ENCODE measurements around the gene ZNF766. TPM values are rescaled to one million over a fixed set of nuclear protein-coding genes. Genes with fewer than 3 reads are reported as not detected.

The ZNF766 gene
- total RNA-seq, 1 experiment from 2014 or later, result 17.9 TPM

- no peaks in the 10 kb centered on the region for H4K20me1 ChIP-seq (ENCODE audit: insufficient read depth)
- no peaks in the 10 kb centered on the region for H3K27me3 ChIP-seq (ENCODE audit: insufficient read depth, low read length)
- no peak overlapping the region for H3K4me3 ChIP-seq (replicated peaks in 1 of 2; ENCODE audit: low read depth in 1 of 2, low read length in 2 of 2)
- H3K4me2 ChIP-seq (ENCODE audit: low read length), result no peak overlapping the region
- TF ChIP-seq YY1 (IDR thresholded peaks at IDR 0.05; ENCODE audit: extremely low read depth, insufficient replicate concordance, low read depth, low read length) (no peak), FOSL1 (IDR thresholded peaks at IDR 0.05; ENCODE audit: low read depth) (no peak), EZH2phosphoT487 (IDR thresholded peaks at IDR 0.05; ENCODE audit: borderline replicate concordance) (no peak)
- H3K9me2 ChIP-seq (ENCODE audit: insufficient read depth), result no peaks in the 10 kb centered on the region
- no peak overlapping the region for H2AFZ ChIP-seq (ENCODE audit: low read depth, low read length, poor library complexity, severe bottlenecking)
- ChIA-PET CTCF (no interaction called here), POLR2A (no interaction called here), RAD21 (ENCODE audit: low non-redundant PET in 1 of 2, low total read pairs in 2 of 2, uncharacterized antibody in 2 of 2, unreplicated experiment in 2 of 2) (no interaction called here)
- no peak overlapping the region for H3K9ac ChIP-seq (ENCODE audit: low read length)
- H3K9me3 ChIP-seq (ENCODE audit: control insufficient read depth in 1 of 2, insufficient read depth in 1 of 2, low read depth in 1 of 2, low read length in 2 of 2), result no peaks in the 10 kb centered on the region
- H3K4me1 ChIP-seq (ENCODE audit: control insufficient read depth in 1 of 2, insufficient read depth in 2 of 2, low read length in 2 of 2), result no peaks in the 10 kb centered on the region
- ATAC-seq, result no peak
- BruUV-seq (replicated peaks), result no TSS peak
- intact Hi-C loops (cut with micrococcal nuclease), result no loop called here
- H3K27ac ChIP-seq (ENCODE audit: low read depth, low read length), result no peak overlapping the region
- DNase-seq (ENCODE audit: low read depth, low spot score), result no peak
- H3K79me2 ChIP-seq (ENCODE audit: insufficient read depth, low read length), result no peaks in the 10 kb centered on the region
- peaks cover 36 to 47% of the 10 kb centered on the region in 2 experiments; a peak in 3 of 4 replicates for H3K36me3 ChIP-seq (ENCODE audit: control insufficient read depth in 1 of 2, insufficient read depth in 2 of 2, low read length in 2 of 2)
Observed at GRCh38 chr19:52227980-52228379, 41.4 kb upstream of the ZNF766 start.

DNA sequence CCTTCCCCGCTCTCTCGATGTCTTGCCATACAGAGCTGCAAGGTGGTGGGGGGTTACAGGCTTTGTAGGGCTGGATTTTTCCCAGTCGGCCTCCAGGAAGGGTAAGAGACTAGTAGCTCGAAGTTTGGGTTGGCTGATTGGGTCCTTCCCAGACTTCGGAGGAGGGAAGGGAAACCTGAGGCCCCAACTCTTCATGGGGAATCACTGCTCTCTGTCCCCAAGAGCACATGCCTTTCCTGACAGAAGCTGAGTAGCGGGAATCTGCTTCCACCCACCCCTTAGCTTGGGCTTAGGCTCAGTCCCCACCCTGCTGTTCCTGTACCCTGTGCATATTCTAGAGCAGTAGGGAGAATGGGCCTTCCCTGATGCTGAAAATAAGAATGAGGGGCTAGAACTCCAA lies 39.9 kb upstream of the ZNF766 start:
- ATAC-seq, result peak; percentile 22; the same call in 1 of the 2 replicates
- DNase-seq (ENCODE audit: low read depth, low spot score), result no peak
- H3K4me2 ChIP-seq (ENCODE audit: low read length), result no peak overlapping the region
- no peak overlapping the region for H2AFZ ChIP-seq (ENCODE audit: low read depth, low read length, poor library complexity, severe bottlenecking)
- CTCF ChIA-PET, result no interaction called here
- no peak overlapping the region for H3K4me3 ChIP-seq (replicated peaks in 1 of 2; ENCODE audit: low read depth in 1 of 2, low read length in 2 of 2)
- no peaks in the 10 kb centered on the region for H3K4me1 ChIP-seq (ENCODE audit: control insufficient read depth in 1 of 2, insufficient read depth in 2 of 2, low read length in 2 of 2)
- no TSS peak for BruUV-seq (replicated peaks)
- H4K20me1 ChIP-seq (ENCODE audit: insufficient read depth), result no peaks in the 10 kb centered on the region
- H3K79me2 ChIP-seq (ENCODE audit: insufficient read depth, low read length), result no peaks in the 10 kb centered on the region
- no peaks in the 10 kb centered on the region for H3K27me3 ChIP-seq (ENCODE audit: insufficient read depth, low read length)
- H3K9ac ChIP-seq (ENCODE audit: low read length), result no peak overlapping the region
- H3K27ac ChIP-seq (ENCODE audit: low read depth, low read length), result no peak overlapping the region
- no peaks in the 10 kb centered on the region for H3K9me2 ChIP-seq (ENCODE audit: insufficient read depth)
- H3K36me3 ChIP-seq (ENCODE audit: control insufficient read depth in 1 of 2, insufficient read depth in 2 of 2, low read length in 2 of 2), result peaks cover 24 to 33% of the 10 kb centered on the region in 2 experiments; a peak in 3 of 4 replicates
- POLR2A ChIA-PET, result no interaction called here
- TF ChIP-seq POLR2A (IDR thresholded peaks at IDR 0.05; ENCODE audit: borderline replicate concordance, extremely low read depth, insufficient read depth, insufficient read length) (no peak), TCF7L2 (IDR thresholded peaks at IDR 0.05; ENCODE audit: borderline replicate concordance, extremely low read depth, insufficient read depth, insufficient read length) (no peak), CEBPB (IDR thresholded peaks at IDR 0.05; ENCODE audit: low read depth) (no peak), REST (IDR thresholded peaks at IDR 0.05; ENCODE audit: low read depth) (no peak), FOSL1 (IDR thresholded peaks at IDR 0.05; ENCODE audit: low read depth) (no peak), JUND (IDR thresholded peaks at IDR 0.05) (no peak), EZH2 (IDR thresholded peaks at IDR 0.05) (no peak), EGR1 (IDR thresholded peaks at IDR 0.05; ENCODE audit: low read depth) (no peak), SIN3A (IDR thresholded peaks at IDR 0.05; ENCODE audit: low read depth) (no peak), ZBTB33 (IDR thresholded peaks at IDR 0.05; ENCODE audit: extremely low read depth, insufficient replicate concordance, low read length) (no peak), RAD21 (IDR thresholded peaks at IDR 0.05; ENCODE audit: low read depth) (no peak)
- TF ChIP-seq, protein P1, sequence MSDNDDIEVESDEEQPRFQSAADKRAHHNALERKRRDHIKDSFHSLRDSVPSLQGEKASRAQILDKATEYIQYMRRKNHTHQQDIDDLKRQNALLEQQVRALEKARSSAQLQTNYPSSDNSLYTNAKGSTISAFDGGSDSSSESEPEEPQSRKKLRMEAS (IDR thresholded peaks at IDR 0.05), result no peak
- RAD21 ChIA-PET (ENCODE audit: low non-redundant PET in 1 of 2, low total read pairs in 2 of 2, uncharacterized antibody in 2 of 2, unreplicated experiment in 2 of 2), result no interaction called here
- intact Hi-C loops (cut with micrococcal nuclease), result no loop called here
- H3K9me3 ChIP-seq (ENCODE audit: control insufficient read depth in 1 of 2, insufficient read depth in 1 of 2, low read depth in 1 of 2, low read length in 2 of 2), result no peaks in the 10 kb centered on the region

Data from HCT116 (cell line).